NCI-H2081 treated with DMSO at 0.1 percent for 48 hours (cell line): Measurements from ENCODE around the gene HOXC11.

ENCODE experiments used
- DNase-seq: peaks from one replicate; lab custom pipeline; 2025; lab: John Stamatoyannopoulos, UW

HOXC11 gene

GRCh38 chr12:54021432-54022013 is 48.6 kb downstream of the HOXC11 start:
- no peak for DNase-seq

DNA sequence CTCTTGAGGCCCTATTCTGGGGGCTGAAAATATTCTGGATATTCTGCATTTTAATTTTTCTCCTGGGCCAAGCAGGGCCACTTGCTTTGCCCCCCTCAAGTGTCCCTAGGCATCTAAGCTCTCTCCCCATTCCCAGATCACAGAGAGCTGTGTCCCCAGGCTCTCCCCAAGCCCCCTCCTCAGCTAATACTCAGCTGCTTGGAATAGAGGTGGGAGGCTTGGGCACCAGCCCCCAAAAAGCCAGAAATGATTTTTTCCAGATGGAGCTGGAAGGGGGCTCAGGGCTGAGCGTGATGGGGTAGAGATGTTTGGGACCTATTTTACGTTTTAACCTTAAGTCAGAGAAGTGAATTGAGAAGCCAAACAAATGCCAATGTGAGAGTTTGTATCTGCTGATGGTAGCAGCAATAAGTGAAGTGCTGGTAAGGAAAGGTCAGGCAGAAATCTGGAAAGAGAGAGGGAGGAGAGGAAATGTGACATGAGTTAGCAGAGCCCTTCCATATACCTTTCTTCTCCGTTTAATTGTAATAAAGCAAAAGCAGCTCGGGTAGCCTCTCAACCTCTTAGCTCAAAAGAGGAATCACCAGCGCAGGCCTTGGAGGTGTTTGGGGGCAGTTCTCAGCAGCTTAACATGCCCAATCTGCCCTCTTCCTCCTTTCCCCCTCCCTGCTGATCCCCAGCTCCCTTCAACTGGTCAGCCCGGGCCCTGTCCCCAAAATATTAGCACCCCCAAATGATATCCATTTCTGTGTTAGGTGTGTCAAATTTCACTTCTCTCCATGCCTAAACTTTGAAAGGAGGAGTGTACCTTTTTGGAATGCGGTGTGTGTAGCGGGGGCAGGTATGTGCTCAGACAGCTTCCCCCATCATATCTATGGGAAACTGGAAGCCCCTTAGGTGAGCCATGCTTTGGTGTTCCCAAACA is 50.3 kb downstream of the HOXC11 start:
- no peak for DNase-seq

DNA sequence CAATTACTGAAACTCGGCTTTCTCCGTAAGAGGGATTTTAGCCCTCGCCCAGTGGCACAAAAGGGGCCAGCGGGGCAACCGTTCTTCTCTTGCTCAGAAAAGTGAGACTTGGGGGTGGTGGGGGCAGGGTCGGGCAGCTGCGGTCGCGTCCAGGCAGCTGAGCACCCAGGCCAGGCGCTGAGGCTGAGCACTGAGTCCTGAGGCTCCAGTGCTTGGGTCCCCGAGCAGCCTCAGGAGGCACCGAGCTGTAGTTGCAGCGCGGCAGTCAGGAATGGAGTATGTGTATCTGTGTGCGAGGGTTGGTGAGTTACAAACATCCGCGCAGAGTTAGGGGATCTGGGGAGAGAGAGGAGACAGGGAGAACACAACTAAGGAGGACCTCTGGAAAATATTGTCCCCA is 51.2 kb downstream of the HOXC11 start:
- DNase-seq: no peak

DNA sequence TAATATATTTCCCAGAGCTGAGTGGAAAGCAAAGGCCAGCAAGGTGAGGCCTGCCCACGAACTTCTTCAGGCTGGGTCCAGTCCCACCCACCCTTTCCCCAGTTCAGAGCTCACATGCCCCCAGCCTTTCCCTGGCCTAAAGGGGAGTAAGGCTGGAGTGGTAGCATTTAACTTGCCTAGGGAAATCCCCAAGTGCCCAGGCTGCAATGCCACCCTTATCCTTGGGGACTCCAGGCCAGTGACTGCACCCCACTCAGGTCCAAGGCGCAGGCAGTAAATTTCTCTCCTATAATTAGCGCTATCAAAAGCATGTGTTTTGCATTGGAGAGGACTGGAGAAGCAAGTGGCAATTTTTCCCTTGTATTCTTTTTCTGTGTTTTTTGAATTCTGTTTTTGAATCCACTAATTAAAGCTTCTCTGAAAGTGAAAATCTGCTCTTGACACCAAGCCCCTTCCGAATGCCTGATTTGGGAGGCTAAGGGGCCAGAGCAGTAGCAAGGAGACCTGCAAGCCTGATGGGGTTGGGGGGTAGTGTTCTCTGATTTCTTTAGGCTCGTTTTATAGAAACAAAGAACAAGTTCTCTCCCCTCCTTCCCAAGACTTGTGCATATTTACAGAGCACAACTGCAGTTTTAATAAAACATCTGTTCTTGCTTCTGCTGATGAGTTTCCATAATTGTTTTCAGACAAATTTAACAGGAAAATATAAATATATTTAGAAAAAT is 51.8 kb downstream of the HOXC11 start:
- DNase-seq: no peak

GRCh38 chr12:54025499-54026405 is 52.8 kb downstream of the HOXC11 start:
- DNase-seq: no peak

GRCh38 chr12:54026640-54027441 is 53.9 kb downstream of the HOXC11 start:
- DNase-seq: no peak
